AG04449 (cell line): ENCODE measurements around the gene METAP1D.

Source experiments
- CTCF ChIA-PET: fragments of 350-600 bp; formaldehyde crosslinking; extraction: SDS; loops from one replicate; lab custom pipeline; 2021; ENCODE audit warnings: antibody characterized with exemption; lab: Yijun Ruan, JAX
- POLR2A ChIA-PET: fragments of 400-600, 350-600 bp; formaldehyde crosslinking; extraction: SDS; loops from one replicate; lab custom pipeline; 2020; ENCODE audit warnings: antibody characterized with exemption, inconsistent platforms; lab: Yijun Ruan, JAX
- DNase-seq: peaks from one replicate; pipeline ENCODE4 v3.0.0-alpha.2; 2010; ENCODE audit warnings: low read depth, low spot score
- H3K4me3 ChIP-seq: 2 replicates; pipeline ENCODE4 v1.5.1; 2011; ENCODE audit warnings: low read depth, mild to moderate bottlenecking, control low read depth, low read length
- CTCF ChIP-seq: IDR thresholded peaks from one replicate; pipeline ENCODE4 v1.5.1; 2011; ENCODE audit warnings: mild to moderate bottlenecking, moderate library complexity, low read length, control low read depth, inconsistent platforms; ENCODE audit not compliant: insufficient read depth; ENCODE audit errors: missing control alignments

Gene METAP1D

GRCh38 chr2:172116107-172116506 is 116.4 kb downstream of the METAP1D start:
- ChIA-PET POLR2A (no interaction called here), CTCF (interaction anchor here (0.9 to 18.1 kb wide), 12 partner anchors 9 to 543 kb away, joined by 3 to 355 read pairs (median 4); partner anchors contain the start of gene DLX2)
- no peak for DNase-seq
- no peak overlapping the region for H3K4me3 ChIP-seq
- no peak for TF ChIP-seq CTCF

GRCh38 chr2:172119089-172119488 is 119.3 kb downstream of the METAP1D start:
- no peak overlapping the region for H3K4me3 ChIP-seq
- TF ChIP-seq CTCF, result no peak
- DNase-seq, result no peak
- CTCF ChIA-PET, result interaction anchor here (2.2 to 3.7 kb wide), 2 partner anchors 8 to 346 kb away, joined by 5 to 12 read pairs; no protein-coding TSS in a partner anchor
- POLR2A ChIA-PET, result no interaction called here

GRCh38 chr2:172120118-172120517 is 120.4 kb downstream of the METAP1D start:
- CTCF ChIA-PET, result interaction anchor here (1.1 to 3.7 kb wide), 6 partner anchors 9 to 546 kb away, joined by 3 to 12 read pairs (median 6); no protein-coding TSS in a partner anchor
- H3K4me3 ChIP-seq, result no peak overlapping the region
- no peak for DNase-seq
- no peak for TF ChIP-seq CTCF
- POLR2A ChIA-PET, result no interaction called here

- POLR2A ChIA-PET, result no interaction called here
Observed at GRCh38 chr2:172128484-172128883, 128.7 kb downstream of the METAP1D start.

GRCh38 chr2:172129404-172129803 is 129.7 kb downstream of the METAP1D start:
- no peak for DNase-seq
- H3K4me3 ChIP-seq, result no peak overlapping the region
- CTCF ChIA-PET, result interaction anchor here (0.6 to 5.0 kb wide), 13 partner anchors 9 to 556 kb away, joined by 3 to 43 read pairs (median 5); no protein-coding TSS in a partner anchor
- POLR2A ChIA-PET, result no interaction called here
- TF ChIP-seq CTCF, result no peak

More at GRCh38 chr2:172128484-172128883, 128.7 kb downstream of the METAP1D start:
- DNase-seq, result no peak
- TF ChIP-seq CTCF, result no peak
- CTCF ChIA-PET, result interaction anchor here (0.7 to 5.0 kb wide), 17 partner anchors 8 to 556 kb away, joined by 3 to 43 read pairs (median 6); no protein-coding TSS in a partner anchor
- no peak overlapping the region for H3K4me3 ChIP-seq
